ENCODE results near the gene NATD1.
A peak's percentile ranks its signal among the peaks of the same experiment; 100 is the strongest.
"Not testable (repeated sequence)": the region's sequence is repeated elsewhere in the genome, so short reads cannot be mapped to it uniquely, and the experiment has no call there.

NATD1 gene

DNA sequence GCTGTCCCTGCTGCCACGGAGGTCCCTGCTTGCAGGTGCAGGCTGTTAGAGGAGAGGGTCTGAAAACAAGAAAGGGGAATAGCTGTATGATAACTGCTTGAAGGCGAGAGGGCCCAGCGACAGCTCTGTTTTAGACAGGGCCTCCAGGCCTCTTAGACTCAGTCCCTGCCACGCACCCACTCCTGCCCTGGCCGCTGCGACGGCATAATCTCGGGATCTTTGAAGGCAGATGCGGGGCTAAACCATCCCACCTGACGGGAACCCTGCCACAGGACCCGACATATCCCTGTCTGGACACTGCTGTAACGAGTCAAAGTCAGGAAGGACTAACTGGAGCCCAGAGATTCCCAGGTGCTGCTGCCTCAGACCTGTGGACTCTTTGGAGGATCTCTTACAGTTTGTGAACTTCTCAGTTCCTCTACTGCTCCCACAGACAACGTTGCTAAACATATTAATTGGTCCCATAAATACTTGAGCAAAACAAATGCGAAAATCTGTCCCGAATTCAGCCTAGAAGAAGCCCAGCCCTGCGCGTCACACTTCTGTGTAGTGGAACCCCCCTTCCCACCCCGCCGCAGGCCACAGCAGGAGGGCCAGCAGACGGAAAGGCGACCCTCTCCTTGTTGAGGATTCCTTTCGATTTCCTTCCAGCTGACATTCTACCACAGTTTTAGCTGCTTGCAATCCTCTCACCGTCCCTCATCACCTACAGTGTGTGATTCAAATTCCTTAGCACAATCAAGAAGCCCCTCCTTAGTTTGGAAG is 38.3 kb downstream of the NATD1 start:
- DNase-seq (ENCODE audit: low spot score), result peak; percentile 14

DNA sequence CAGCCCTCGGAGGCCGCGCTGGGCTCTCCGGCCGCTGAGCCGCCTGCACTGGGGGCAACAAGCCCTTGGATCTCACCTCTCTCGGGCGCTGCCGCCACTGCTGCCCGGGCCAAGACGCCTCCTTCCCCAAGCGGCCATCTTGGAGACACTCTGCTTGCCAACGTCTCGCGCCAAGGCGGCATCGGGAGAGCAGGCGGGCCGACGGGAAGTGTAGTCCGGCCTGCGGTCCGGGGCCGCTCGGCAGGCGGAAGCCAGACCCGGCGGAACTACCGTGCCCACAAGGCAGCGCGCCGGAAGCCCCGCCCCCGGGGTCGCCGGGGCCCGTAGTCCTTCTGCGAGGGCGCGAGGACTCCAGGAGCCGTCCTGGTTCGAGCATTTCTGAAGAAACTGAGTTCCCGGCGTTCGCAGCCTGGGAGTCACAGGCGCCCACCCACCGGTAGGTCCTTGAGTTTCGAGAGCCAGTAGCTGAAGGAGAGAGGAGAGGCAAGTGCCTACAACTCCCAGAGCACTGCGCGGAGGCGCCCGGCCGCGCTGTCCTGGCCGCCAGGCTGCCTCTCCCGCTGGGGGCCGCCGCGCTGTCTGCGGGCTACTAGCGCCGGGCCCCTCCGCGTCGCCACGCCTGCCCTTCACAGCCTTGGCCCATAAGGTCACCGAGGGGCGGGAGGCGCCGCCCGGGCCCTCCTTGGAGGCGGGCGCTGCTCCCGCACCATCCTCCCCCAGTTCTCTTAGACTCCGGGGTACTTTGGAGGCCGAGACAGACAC is 39.0 kb downstream of the NATD1 start, which contains the start of gene TMEM11:
Gene TMEM11 (minus strand): TSS at position 147 of the 762 bp plus-strand sequence. CDS start 9 bp downstream, at position 138.
- DNase-seq (ENCODE audit: low spot score), result peak; percentile 90

DNA sequence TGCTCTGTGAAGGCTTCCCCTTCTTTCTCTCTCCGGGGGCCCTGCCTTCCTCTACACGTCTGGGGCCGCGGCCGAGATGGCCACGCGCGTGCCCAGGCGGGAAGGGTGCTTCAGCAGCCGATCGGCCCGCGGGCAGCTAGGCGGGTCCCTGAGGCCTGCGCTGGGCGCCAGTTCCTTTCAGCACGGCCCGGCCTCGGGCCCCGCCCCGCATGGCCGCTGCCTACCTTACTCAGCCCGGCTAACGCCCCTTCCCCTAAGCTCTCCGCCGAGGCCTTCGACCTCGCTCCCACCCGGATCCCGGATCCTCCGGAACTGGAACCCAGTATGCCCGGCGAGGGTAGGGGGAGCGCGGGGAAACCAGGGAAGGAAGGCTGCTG is 39.6 kb downstream of the NATD1 start:
- DNase-seq (ENCODE audit: low spot score), result no peak

DNA sequence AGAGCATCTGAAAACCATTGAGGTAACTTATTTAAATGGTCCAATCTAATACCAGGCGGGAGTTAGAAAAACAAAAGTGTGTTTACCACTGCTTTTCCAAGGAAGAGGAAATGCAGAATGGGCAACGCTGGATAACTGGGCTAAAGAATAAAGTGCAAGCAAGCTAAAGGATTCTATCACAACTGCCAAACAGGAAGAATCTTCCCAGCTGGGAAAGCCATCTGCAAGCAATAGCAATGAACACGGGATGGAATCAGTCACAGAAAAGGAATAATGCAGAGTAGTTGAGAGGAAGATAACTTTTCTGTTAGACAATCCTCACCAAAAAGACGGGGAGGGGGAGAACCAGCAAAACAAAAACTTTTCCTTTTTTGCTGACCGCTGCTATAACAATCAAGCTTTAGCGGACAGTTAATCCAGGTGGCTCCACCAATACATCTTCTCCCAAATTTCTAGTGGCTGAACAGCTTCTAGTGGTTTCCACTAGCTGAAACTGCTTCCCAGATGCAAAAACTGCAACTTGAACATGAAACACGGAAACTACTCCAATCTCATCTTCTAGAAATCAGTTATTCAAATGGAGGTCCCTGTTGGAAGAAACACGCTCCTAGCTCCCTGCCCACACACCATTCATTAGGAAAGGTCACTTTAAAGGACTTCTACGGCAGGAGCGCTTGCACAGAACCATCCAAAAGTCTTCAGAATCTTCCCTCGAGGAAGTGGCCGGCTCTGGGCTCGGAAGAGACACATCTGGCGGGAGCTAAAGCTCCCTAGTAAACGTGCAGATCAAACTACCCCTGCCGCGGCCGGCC is 40.2 kb downstream of the NATD1 start:
- no peak for DNase-seq (ENCODE audit: low spot score)

DNA sequence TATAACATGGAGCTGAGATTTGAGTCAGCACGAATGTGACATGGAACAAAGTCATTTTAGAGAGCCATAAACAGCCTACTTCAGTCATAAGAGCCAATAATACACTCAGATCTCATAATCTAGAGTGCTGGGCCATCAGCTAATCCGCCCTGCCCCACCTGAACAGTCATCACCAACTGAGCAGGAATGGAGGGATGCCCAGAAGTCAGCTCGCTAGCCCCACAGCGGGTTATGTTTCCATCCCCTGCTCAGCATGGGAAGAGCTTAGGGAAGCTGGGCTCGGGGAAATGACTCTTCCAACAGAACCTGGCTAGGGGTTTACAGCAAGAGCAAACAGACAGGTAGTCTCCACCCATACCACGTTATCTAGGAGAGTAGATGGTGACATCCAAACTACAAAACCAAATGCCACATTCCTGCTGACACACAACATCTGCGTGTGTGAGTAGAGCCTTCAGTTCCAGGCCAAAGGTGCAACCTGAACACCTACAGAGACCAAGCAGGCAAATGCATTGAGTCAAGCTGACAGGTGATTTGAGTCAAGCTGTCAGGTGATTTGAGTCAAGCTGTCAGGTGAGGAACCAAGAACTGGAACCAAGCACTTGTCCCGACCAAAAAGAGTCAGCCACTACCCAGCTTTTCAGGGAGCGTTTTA is 41.3 kb downstream of the NATD1 start:
- DNase-seq (ENCODE audit: low spot score), result no peak

DNA sequence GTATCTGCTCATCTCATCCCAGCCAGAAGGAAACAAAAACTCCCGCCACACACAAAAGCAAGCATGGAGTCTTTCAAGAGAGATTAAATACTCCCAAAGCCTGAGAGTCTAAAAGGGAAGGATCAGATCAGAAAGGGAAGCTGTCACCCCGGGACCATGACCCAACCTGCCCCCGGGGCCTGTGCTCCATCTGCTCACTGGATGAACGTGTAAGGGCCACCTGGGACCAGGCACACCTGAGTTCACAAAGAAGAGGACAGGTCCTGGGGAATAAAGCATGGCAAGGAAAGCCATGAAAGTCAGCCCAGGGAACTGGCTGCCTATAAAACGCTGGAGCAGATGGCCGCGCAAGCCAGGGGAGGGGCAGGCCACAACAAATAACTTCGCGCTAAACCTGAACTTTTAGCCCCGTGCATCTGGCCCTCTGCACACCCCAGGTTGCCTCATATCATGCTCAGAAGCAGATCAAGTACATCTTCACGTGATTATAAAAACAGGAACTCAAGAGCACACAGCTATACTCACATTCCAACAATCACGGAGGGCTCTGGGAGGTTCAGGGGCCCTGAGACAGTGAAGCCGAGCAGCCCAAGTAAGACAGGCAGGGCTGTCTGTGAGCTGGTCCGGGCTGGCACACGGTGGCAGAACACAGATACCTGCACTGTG is 42.7 kb downstream of the NATD1 start:
- no peak for DNase-seq (ENCODE audit: low spot score)

DNA sequence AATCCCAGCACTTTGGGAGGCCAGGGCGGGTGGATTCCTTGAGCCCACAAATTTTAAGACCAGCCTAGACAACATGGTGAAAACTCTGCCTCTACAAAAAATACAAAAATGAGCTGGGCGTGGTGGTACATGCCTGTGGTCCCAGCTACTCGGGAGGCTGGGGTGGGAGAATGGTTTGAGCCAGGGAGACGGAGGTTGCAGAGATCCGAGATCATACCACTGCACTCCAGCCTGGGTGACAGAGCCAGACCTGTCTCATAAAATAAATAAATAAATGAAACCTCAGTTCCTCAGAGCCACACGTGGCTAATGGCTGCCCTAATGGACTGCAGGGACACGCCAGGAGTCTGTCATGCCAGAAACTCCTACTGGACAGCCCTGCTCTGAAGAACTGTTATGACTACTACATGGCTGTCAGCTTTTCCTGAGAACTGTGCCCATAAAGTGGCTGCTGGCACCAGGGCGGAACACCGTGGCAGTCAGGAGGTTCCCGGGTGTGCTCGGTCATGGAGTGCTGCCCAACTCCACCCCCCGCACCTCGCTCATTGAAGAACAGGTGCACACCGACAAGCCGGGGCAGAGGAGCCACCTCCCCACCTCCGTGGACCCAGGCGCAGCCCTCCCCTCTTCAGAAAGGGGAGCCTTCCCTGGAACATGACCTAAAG is 43.6 kb downstream of the NATD1 start:
- DNase-seq (ENCODE audit: low spot score), result no peak

DNA sequence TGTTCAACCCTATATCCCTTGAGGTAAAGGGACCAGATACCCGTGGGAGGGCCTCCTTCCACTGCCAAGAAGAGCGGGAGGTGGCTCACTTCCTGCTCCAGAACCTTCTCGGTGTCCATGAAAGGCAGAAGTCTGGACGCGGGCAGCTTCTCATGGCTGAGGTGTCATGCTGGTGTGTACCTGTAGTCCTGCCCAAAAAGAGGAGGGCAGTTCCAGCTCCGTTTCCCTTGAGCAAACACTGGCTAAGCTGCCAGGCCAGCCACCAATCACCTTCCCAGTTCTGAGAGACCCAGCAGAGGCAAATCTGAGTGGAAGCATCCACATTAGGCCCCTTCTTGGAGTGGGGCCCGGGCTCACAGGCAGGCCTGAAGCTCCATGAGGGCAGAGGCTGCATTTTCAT is 44.9 kb downstream of the NATD1 start:
- DNase-seq (ENCODE audit: low spot score), result no peak

DNA sequence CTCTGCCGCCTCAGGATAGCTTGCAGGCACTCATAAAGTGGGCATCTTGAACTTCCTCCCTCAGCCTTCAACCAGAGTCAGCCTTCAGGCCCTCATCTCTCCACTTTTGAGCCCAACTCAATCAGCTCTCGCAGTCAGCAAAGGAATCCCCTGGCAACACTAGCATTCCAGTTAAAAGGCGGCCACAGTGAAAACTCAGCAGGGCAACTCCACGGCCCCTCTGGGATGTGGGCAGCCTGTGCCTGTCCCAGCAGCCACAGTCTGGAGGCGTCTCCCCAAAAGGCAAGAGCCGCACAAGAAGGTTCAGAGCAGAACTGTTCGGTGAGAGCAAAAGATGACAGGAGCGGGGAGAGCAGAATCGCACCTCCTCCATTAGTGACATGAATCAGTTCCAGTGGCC is 48.3 kb downstream of the NATD1 start:
- no peak for DNase-seq (ENCODE audit: low spot score)

DNA sequence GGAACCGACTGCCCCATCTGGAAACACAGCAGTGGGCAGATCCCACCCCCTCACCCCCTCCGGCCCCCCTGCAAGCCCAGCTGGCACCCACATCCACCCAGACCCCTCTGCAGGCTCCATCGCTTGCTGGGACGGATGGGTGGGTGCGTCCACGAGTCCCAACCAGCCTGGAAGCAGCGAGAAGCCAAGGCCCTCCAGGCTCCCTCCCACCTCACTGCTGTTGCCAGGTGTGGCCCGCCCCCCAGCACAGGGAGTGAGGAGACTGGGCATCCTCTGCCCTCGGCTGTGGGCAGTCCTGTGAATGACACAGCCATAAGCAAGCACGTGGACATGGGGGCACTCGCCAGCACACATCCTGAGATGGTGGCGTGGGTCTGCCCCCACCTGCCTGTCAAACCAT is 50.7 kb downstream of the NATD1 start:
- no peak for DNase-seq (ENCODE audit: low spot score)

DNA sequence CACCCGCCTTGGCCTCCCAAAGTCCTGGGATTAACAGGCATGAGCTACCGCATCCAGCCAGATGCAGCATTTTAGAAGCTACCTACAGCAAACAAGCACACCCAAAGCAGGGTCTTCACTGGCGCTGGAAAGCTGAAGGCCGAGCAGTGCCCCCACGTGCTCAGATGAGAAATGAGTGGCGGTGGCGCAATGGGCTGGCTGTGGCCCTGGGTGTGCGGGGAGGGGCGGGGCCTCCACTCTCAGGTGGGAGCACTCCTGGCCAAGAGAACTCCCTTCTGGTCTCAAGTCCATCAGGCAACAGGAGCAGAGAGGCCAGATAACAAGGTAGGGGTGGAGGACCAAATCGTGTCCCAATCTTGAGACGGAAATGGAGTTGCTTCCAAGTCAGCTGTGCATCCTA is 51.3 kb downstream of the NATD1 start:
- no peak for DNase-seq (ENCODE audit: low spot score)

DNA sequence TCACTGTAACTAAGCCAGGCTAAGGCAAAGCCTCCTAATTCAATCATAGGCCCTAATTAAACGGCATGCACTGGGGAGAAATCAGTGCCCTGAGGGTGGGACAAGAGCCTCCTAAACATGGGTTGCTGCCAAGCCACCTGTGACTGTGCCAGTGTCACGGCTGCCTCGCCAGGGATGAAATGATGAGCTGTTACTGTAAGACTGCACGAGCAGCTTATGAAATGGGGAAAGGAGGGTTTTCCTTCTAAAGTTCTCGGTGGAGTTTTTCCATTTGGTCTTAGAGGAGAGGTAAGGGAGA is 52.0 kb downstream of the NATD1 start:
- DNase-seq (ENCODE audit: low spot score), result no peak

DNA sequence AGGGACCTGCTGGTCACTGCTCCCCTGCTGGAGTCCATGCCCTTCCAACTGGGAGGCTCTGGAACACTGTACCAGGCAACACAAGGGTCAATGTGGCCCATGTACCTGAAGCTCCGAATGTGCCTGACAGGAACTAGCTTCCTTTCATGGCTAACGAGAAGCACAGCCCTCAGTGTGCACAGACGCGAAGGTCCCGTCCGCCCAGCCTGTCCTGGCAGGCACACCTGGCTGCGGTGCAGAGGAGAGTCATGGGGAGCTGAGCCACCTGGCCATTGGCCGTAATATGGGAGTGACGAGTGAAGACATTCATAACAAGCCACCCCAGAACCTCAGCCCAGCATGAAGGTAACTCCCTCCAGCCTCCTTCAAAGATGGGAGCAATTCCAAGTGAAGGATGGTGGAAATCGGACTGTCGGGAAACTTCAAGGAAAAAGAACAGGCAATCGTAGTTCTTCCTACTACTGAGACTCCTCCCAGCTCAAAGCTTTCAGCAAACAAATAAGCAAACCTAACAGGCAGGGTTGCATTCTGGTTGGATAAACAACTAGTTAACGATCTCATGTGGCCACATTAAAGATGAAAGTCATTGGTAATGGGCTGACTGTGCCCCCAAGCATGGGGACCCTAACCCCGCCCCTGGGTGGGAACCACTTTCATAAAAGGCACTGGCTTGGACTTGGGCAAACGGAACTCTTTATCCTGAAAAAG is 52.5 kb downstream of the NATD1 start:
- no peak for DNase-seq (ENCODE audit: low spot score)

DNA sequence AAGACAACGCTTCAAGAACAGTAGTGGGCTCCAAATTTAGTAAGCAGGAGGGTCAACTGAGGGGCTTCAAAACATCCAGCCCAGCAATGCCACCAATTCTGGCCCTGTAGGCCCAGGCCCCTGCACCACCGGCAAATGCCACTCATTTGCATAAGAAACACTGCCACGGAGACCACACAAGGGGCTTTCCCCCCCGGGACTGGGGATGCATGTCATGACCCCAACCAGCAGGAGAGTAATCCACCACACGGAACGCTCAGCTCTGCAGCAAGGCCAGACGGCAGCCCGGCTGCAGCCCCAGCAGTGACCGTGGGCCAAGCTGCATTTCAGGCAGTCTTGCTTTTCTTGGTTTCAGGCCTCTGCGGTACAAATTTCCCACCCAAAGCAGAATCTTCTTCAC is 53.4 kb downstream of the NATD1 start:
- DNase-seq (ENCODE audit: low spot score), result no peak

DNA sequence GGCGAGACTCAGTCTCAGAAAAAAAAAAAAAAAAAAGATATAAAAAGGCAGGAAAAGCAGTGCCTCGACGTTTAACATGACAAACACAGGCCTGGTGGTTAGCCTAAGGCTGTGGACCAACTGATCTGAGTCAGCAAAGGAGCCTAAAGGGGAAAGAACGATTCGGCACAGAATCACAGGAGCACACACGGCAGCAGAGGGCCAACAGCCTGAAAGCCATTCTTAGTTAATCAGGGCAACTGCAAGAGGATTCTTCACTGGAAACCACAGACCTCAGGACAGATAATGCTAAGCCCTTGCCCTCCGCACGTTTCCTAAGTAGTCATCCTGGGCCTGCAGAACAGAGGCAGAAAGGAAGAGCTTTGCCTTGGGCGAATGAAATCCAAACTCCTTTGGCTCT is 53.9 kb downstream of the NATD1 start:
- no peak for DNase-seq (ENCODE audit: low spot score)

DNA sequence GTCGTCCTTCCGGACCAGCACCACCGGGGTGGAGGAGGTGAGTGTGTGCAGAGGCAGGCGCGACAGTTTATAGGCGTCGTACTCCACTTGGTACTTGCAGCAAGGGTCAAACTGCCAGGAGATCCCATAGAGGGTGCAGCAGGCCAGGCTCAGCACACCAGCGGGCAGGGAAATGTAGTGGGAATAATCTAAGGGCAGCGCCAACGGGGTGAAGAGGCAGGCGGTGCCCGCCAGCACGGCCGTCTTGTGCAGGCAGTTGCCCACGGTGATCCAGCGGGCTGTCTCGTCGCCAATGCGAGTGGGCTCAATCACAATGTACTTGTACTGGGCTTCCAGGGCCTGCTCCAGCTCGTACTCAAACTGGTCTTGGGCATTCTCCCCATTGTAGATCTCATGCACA is 54.8 kb downstream of the NATD1 start:
- DNase-seq (ENCODE audit: low spot score), result no peak

DNA sequence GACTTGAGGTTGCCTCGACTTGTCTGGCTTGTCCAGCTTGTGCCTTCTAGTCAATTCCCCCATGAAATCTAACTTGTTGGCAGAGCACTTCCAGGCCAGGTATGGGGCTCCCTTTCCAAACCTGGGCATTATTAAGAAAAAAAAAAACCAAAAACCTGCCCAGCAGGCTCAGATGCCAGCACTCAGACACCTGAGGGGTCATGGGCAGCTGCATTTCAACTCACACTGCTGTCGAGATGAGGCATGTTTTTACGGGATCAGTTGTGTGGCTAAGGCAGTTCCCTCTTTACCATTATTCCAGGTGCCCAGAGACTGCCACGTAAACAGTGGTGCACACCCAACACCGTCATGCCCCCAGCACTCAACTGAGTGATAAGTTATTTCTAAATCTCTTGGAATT is 57.1 kb downstream of the NATD1 start:
- DNase-seq (ENCODE audit: low spot score), result no peak

DNA sequence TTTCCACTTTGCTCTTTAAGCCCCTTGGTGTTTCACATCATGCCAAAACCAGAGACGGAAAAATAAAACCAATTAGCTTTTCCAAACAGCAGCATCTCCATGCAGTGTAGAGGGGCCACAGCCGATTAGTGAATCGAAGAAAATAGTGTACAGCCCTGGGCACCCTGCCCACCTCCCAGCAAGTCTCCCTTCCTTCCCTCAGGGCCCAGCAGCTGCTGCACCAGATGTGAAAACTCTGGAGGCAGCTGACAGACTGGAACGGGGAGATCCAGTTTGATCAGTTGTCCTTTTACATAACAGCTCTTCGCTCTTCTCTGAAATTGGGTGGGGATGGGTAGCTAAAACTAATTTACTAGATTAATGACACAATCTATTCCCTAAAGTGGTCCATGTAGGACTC is 58.5 kb downstream of the NATD1 start:
- no peak for DNase-seq (ENCODE audit: low spot score)

DNA sequence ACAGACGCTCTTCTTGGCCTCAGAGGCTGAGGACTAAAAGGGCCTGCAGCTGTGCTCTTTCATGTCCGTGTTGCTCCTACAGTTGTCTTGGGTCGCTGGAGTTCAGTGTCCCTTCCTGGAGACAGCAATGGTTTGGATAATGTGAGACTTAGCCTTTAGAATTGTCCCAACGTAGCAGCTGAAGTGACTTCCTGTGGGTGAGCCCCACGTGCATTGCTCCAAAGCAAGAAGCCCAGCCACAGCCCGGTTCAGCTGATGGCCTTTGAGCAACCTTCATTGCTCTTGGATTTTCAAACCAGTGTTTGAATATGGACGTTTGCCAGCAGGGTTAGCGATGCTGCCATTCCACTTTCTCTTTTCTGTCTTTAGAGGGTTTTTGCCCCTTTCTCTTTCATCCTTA is 59.0 kb downstream of the NATD1 start:
- no peak for DNase-seq (ENCODE audit: low spot score)

DNA sequence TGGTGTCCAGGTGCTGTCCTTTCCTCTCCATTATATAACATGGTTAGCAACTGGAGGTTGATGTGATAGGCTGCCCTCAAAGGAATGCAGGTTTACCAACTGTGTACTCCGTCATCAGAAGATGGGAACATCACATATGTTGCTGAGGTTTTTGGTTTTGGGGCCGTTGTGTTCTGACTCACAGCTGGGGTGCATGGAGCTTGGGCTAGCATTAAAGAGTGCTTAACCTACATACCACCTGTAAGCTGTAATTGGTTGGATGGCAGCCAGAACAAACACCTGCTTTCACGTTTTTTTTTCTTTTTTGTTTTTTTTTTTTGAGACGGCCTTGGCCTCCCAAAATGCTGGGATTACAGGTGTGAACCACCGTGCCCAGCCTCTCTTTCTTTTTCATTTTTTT is 60.2 kb downstream of the NATD1 start:
- DNase-seq (ENCODE audit: low spot score), result peak; percentile 14

DNA sequence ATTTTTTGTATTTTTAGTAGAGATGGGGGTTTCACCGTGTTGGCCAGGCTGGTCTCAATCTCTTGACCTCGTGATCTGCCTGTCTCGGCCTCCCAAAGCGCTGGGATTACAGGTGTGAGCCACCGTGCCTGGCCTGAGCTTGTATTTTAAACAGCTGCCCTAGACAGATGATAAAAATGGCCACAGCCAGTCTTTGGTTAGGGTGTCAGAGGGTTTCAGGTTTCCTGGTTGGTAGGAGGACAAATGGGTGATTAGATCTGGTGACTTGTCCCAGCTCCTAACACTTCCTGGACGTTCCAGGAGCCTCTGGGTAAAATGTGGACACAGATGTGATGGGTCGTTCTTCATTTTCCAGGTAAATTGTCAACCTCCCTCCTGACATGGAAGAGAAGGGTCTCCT is 60.8 kb downstream of the NATD1 start:
- DNase-seq (ENCODE audit: low spot score), result not testable (repeated sequence)

Data from NAMALWA (cell line).